Measurements from ENCODE around the gene CLSTN2. TPM values are rescaled to one million over a fixed set of nuclear protein-coding genes. Genes with fewer than 3 reads are reported as not detected.

CLSTN2 gene
- total and polyA plus RNA-seq, 4 donors, result 0.09 to 2.2 (median 0.55) TPM

DNA sequence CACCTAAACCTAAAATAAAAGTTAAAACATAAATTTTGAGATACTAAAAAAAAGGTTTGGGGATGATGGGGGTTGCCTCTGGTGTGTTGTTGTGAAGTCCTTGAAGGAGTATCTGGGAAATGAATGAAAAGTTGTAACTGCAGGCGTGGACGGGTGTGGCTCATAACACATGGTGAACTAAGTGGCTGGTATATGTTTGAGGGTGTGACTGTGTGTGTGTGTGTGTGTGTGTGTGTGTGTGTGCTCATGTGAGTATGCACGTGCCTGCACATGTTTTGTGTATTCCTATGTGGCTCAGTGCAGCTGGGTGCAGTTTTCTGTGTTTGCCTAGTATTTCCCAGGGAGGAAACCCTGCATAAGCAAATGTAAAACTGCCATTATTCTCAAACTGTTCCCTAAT, 513.0 kb downstream of the CLSTN2 start:
- DNase-seq (ENCODE audit: low spot score), result no peak
- Histone ChIP-seq H3K27me3 (ENCODE audit: control insufficient read depth in 4 of 4, insufficient read depth in 4 of 4, low read length in 3 of 4) (no peaks in the 10 kb centered on the region), H3K4me1 (ENCODE audit: control insufficient read depth in 4 of 4, insufficient read depth in 4 of 4, low read length in 3 of 4) (no peaks in the 10 kb centered on the region), H3K9ac (ENCODE audit: low read depth in 1 of 2, low read length in 2 of 2) (no peak overlapping the region), H3K27ac (ENCODE audit: low read depth in 1 of 2, low read length in 2 of 2) (no peak overlapping the region), H3K4me3 (ENCODE audit: low read depth in 1 of 3, low read length in 3 of 3) (no peak overlapping the region), H3K9me3 (ENCODE audit: control insufficient read depth in 4 of 4, low read length in 3 of 4) (no peaks in the 10 kb centered on the region), H3K36me3 (ENCODE audit: control insufficient read depth in 4 of 4, insufficient read depth in 3 of 4, low read depth in 1 of 4, low read length in 3 of 4) (no peaks in the 10 kb centered on the region)
- 81% methylated on average over 3 of the region's 3 CpGs for WGBS
- no peak for TF ChIP-seq ZBTB33 (IDR thresholded peaks at IDR 0.05)
- TF ChIP-seq HNF4G (IDR thresholded peaks at IDR 0.05), result no peak
- TF ChIP-seq TAF1 (conservative IDR thresholded peaks at IDR 0.05), result no peak
- TF ChIP-seq REST (IDR thresholded peaks at IDR 0.05), result no peak
- TF ChIP-seq YY1 (IDR thresholded peaks at IDR 0.05), result no peak
- TF ChIP-seq RAD21 (IDR thresholded peaks at IDR 0.05), result no peak
- no peak for TF ChIP-seq SP1 (IDR thresholded peaks at IDR 0.05)
- TF ChIP-seq ATF3 (IDR thresholded peaks at IDR 0.05), result no peak
- no peak for TF ChIP-seq JUND (IDR thresholded peaks at IDR 0.05)

DNA sequence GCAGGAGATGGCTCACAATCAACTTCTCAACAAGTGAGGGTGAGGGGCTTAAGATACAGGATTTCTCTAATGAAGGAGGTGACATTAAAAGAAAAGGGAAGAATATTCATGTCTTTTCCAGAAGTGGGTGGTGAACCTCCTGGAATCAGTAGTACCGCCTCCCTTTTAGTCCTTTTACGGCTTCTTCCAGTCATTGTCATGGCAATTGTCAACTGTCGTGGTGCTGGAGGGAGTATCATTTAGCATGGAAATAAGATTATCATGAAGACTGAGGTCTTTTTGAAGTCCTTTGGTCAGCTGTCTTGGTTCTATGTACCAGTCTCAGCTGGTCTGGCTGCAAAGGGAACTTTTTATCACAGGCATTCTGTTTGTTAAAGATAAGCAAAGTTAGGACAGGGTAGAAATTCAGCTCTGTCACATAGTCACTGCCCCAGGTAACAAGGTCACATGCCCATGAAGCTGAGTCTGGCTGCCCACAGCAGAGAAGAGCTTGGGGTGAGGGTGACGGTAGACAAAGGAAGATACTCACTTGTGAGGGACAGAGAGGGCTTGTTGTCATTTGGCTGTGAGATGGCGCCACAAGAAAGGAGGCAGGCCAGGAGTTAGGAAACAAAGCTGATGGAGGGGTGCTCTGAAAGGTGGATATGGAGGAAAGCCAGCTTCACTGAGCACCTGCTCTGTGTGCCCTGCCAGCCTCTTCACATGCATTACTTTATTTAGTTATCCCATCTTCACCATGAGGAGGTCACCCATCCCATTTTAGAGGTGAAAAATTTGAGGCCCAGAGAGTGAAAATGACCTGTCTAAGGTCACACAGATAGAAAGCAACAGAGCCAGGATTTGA, 514.6 kb downstream of the CLSTN2 start:
- Histone ChIP-seq H3K36me3 (ENCODE audit: control insufficient read depth in 4 of 4, insufficient read depth in 3 of 4, low read depth in 1 of 4, low read length in 3 of 4) (no peaks in the 10 kb centered on the region), H3K27ac (ENCODE audit: low read depth in 1 of 2, low read length in 2 of 2) (no peak overlapping the region), H3K9ac (ENCODE audit: low read depth in 1 of 2, low read length in 2 of 2) (no peak overlapping the region), H3K4me1 (ENCODE audit: control insufficient read depth in 4 of 4, insufficient read depth in 4 of 4, low read length in 3 of 4) (no peaks in the 10 kb centered on the region), H3K4me3 (ENCODE audit: low read depth in 1 of 3, low read length in 3 of 3) (no peak overlapping the region), H3K9me3 (ENCODE audit: control insufficient read depth in 4 of 4, low read length in 3 of 4) (no peaks in the 10 kb centered on the region), H3K27me3 (ENCODE audit: control insufficient read depth in 4 of 4, insufficient read depth in 4 of 4, low read length in 3 of 4) (no peaks in the 10 kb centered on the region)
- no peak for DNase-seq (ENCODE audit: low spot score)
- TF ChIP-seq FOXA2 (IDR thresholded peaks at IDR 0.05), result no peak
- TF ChIP-seq, protein P1, sequence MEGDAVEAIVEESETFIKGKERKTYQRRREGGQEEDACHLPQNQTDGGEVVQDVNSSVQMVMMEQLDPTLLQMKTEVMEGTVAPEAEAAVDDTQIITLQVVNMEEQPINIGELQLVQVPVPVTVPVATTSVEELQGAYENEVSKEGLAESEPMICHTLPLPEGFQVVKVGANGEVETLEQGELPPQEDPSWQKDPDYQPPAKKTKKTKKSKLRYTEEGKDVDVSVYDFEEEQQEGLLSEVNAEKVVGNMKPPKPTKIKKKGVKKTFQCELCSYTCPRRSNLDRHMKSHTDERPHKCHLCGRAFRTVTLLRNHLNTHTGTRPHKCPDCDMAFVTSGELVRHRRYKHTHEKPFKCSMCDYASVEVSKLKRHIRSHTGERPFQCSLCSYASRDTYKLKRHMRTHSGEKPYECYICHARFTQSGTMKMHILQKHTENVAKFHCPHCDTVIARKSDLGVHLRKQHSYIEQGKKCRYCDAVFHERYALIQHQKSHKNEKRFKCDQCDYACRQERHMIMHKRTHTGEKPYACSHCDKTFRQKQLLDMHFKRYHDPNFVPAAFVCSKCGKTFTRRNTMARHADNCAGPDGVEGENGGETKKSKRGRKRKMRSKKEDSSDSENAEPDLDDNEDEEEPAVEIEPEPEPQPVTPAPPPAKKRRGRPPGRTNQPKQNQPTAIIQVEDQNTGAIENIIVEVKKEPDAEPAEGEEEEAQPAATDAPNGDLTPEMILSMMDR (IDR thresholded peaks at IDR 0.05; ENCODE audit: low read depth, low read length, missing input control), result no peak
- no peak for TF ChIP-seq YY1 (IDR thresholded peaks at IDR 0.05)
- no peak for TF ChIP-seq SP1 (IDR thresholded peaks at IDR 0.05)
- no peak for TF ChIP-seq ZBTB33 (IDR thresholded peaks at IDR 0.05)
- TF ChIP-seq RXRA (IDR thresholded peaks at IDR 0.05), result no peak
- TF ChIP-seq NR2F2 (IDR thresholded peaks at IDR 0.05), result no peak
- TF ChIP-seq HNF4A (conservative IDR thresholded peaks at IDR 0.05), result no peak
- TF ChIP-seq EGR1 (IDR thresholded peaks at IDR 0.05; ENCODE audit: low read depth in 2 of 2), result no peak
- no peak for TF ChIP-seq JUND (IDR thresholded peaks at IDR 0.05)
- TF ChIP-seq MAX (IDR thresholded peaks at IDR 0.05), result no peak
- TF ChIP-seq TAF1 (conservative IDR thresholded peaks at IDR 0.05), result no peak
- no peak for TF ChIP-seq FOXA1 (IDR thresholded peaks at IDR 0.05)
- TF ChIP-seq HNF4G (IDR thresholded peaks at IDR 0.05), result no peak
- 93% methylated on average over 5 of the region's 5 CpGs for WGBS
